ENCODE results near the gene CACNG6. TPM values are rescaled to one million over a fixed set of nuclear protein-coding genes. Genes with fewer than 3 reads are reported as not detected.

Gene CACNG6
- total and polyA plus RNA-seq, 2 experiments from 2014 or later = not detected

GRCh38 chr19:54042989-54043388 is 51.6 kb downstream of the CACNG6 start:
- in situ Hi-C loops (cut with MboI) = no loop called here
- Histone ChIP-seq H3K36me3 (ENCODE audit: low read depth) (no peaks in the 10 kb centered on the region), H3K9me2 (ENCODE audit: insufficient read depth) (no peaks in the 10 kb centered on the region), H3K9me3 (ENCODE audit: low read depth) (no peaks in the 10 kb centered on the region), H3K4me3 (no peak overlapping the region), H2AFZ (no peak overlapping the region), H3K27me3 (replicated peaks; ENCODE audit: insufficient read depth) (peaks cover 23% of the 10 kb centered on the region), H3K4me1 (ENCODE audit: insufficient read depth) (no peaks in the 10 kb centered on the region), H3K79me2 (ENCODE audit: insufficient read depth) (no peaks in the 10 kb centered on the region), H3K27ac (no peak overlapping the region), H3F3A (ENCODE audit: insufficient read depth) (no peaks in the 10 kb centered on the region), H3K4me2 (ENCODE audit: unreplicated experiment) (no peak overlapping the region), H3K9ac (no peak overlapping the region), H4K20me1 (ENCODE audit: insufficient read depth) (no peaks in the 10 kb centered on the region)
- 81 to 82% methylated on average over 3 of the region's 3 CpGs for WGBS, 2 experiments (ENCODE audit: low coverage in 1 of 2, low lambda C conversion rate in 2 of 2, missing lambda C conversion rate in 2 of 2)
- no peak for DNase-seq
- no peak for TF ChIP-seq EZH2 (IDR thresholded peaks at IDR 0.05; ENCODE audit: insufficient read depth, poor library complexity, severe bottlenecking)
- no peak for TF ChIP-seq EZH2phosphoT487 (IDR thresholded peaks at IDR 0.05; ENCODE audit: insufficient read depth, low read depth)

GRCh38 chr19:54045771-54046170 is 54.3 kb downstream of the CACNG6 start:
- DNase-seq = no peak
- Histone ChIP-seq H3K4me1 (ENCODE audit: insufficient read depth) (no peaks in the 10 kb centered on the region), H3K9ac (no peak overlapping the region), H3F3A (ENCODE audit: insufficient read depth) (no peaks in the 10 kb centered on the region), H3K27me3 (replicated peaks; ENCODE audit: insufficient read depth) (peaks cover 26% of the 10 kb centered on the region), H2AFZ (no peak overlapping the region), H3K4me2 (ENCODE audit: unreplicated experiment) (no peak overlapping the region), H3K9me2 (ENCODE audit: insufficient read depth) (no peaks in the 10 kb centered on the region), H3K36me3 (ENCODE audit: low read depth) (no peaks in the 10 kb centered on the region), H3K27ac (no peak overlapping the region), H4K20me1 (ENCODE audit: insufficient read depth) (no peaks in the 10 kb centered on the region), H3K9me3 (ENCODE audit: low read depth) (no peaks in the 10 kb centered on the region), H3K4me3 (no peak overlapping the region), H3K79me2 (ENCODE audit: insufficient read depth) (no peaks in the 10 kb centered on the region)
- WGBS, 2 experiments (ENCODE audit: low coverage in 1 of 2, low lambda C conversion rate in 2 of 2, missing lambda C conversion rate in 2 of 2) = 22 to 27% methylated on average over 2 of the region's 2 CpGs
- TF ChIP-seq EZH2phosphoT487 (IDR thresholded peaks at IDR 0.05; ENCODE audit: insufficient read depth, low read depth) (no peak), EZH2 (IDR thresholded peaks at IDR 0.05; ENCODE audit: insufficient read depth, poor library complexity, severe bottlenecking) (no peak)
- in situ Hi-C loops (cut with MboI) = no loop called here

- H3F3A ChIP-seq (ENCODE audit: insufficient read depth) = no peaks in the 10 kb centered on the region
- H2AFZ ChIP-seq = no peak overlapping the region
- no peaks in the 10 kb centered on the region for H3K79me2 ChIP-seq (ENCODE audit: insufficient read depth)
- no peaks in the 10 kb centered on the region for H3K9me3 ChIP-seq (ENCODE audit: low read depth)
- no peaks in the 10 kb centered on the region for H3K9me2 ChIP-seq (ENCODE audit: insufficient read depth)
- H3K4me1 ChIP-seq (ENCODE audit: insufficient read depth) = no peaks in the 10 kb centered on the region
- no peak overlapping the region for H3K27ac ChIP-seq
- H3K9ac ChIP-seq = no peak overlapping the region
- H3K4me2 ChIP-seq (ENCODE audit: unreplicated experiment) = no peak overlapping the region
- 55 to 58% methylated on average over 4 of the region's 4 CpGs for WGBS, 2 experiments (ENCODE audit: low coverage in 1 of 2, low lambda C conversion rate in 2 of 2, missing lambda C conversion rate in 2 of 2)
- no peaks in the 10 kb centered on the region for H4K20me1 ChIP-seq (ENCODE audit: insufficient read depth)
- H3K36me3 ChIP-seq (ENCODE audit: low read depth) = no peaks in the 10 kb centered on the region
- H3K4me3 ChIP-seq = no peak overlapping the region
- in situ Hi-C loops (cut with MboI) = no loop called here
- H3K27me3 ChIP-seq (replicated peaks; ENCODE audit: insufficient read depth) = peaks cover 26% of the 10 kb centered on the region
- TF ChIP-seq EZH2phosphoT487 (IDR thresholded peaks at IDR 0.05; ENCODE audit: insufficient read depth, low read depth) (no peak), EZH2 (IDR thresholded peaks at IDR 0.05; ENCODE audit: insufficient read depth, poor library complexity, severe bottlenecking) (no peak)
- no peak for DNase-seq
These were observed 56.2 kb downstream of the CACNG6 start for GRCh38 chr19:54047616-54048015.

MicroRNAs within 50 kb of the gene (microRNA counts, 767-probe panel; counts per million panel counts)
- 447 counts per million, percentile 86 among the panel's probes with 10 or more counts for microRNA hsa-miR-935

Small RNAs within 50 kb of the gene (small RNA-seq; reads per million reads assigned to genes)
- not detected for gene AC012314.20 (ENCODE audit: low read depth, low replicate concordance)

Other genes with a start within 250 kb of the CACNG6 start
- not detected in 2 replicates for gene NLRP12, start 167.3 kb upstream of the CACNG6 start, total RNA-seq (2014; rRNA removed; shearing (Covaris generic))
- not detected in 2 replicates for gene NLRP12, start 167.3 kb upstream of the CACNG6 start, polyA plus RNA-seq (2016; fragmentation: Nextera tagmentation; extraction: Ambion mirVana)
- 74.8 and 85.9 TPM in 2 replicates for gene MYADM, start 123.8 kb upstream of the CACNG6 start, total RNA-seq (2014; rRNA removed; shearing (Covaris generic))
- 222 and 226 TPM in 2 replicates for gene MYADM, start 123.8 kb upstream of the CACNG6 start, polyA plus RNA-seq (2016; fragmentation: Nextera tagmentation; extraction: Ambion mirVana)
- not detected in 2 replicates for gene PRKCG, start 109.4 kb upstream of the CACNG6 start, total RNA-seq (2014; rRNA removed; shearing (Covaris generic))
- not detected in 2 replicates for gene PRKCG, start 109.4 kb upstream of the CACNG6 start, polyA plus RNA-seq (2016; fragmentation: Nextera tagmentation; extraction: Ambion mirVana)
- not detected in 2 replicates for gene CACNG7, start 82.4 kb upstream of the CACNG6 start, total RNA-seq (2014; rRNA removed; shearing (Covaris generic))
- gene CACNG7, start 82.4 kb upstream of the CACNG6 start, polyA plus RNA-seq (2016; fragmentation: Nextera tagmentation; extraction: Ambion mirVana) = not detected in 2 replicates
- gene CACNG8, start 28.7 kb upstream of the CACNG6 start, total RNA-seq (2014; rRNA removed; shearing (Covaris generic)) = 0.11 TPM in 1 of 2 replicates, not detected in the other
- not detected in 2 replicates for gene CACNG8, start 28.7 kb upstream of the CACNG6 start, polyA plus RNA-seq (2016; fragmentation: Nextera tagmentation; extraction: Ambion mirVana)
- not detected in 2 replicates for gene VSTM1, start 72.3 kb downstream of the CACNG6 start, total RNA-seq (2014; rRNA removed; shearing (Covaris generic))
- gene VSTM1, start 72.3 kb downstream of the CACNG6 start, polyA plus RNA-seq (2016; fragmentation: Nextera tagmentation; extraction: Ambion mirVana) = not detected in 2 replicates
- gene TARM1, start 89.7 kb downstream of the CACNG6 start, total RNA-seq (2014; rRNA removed; shearing (Covaris generic)) = not detected in 2 replicates
- not detected in 2 replicates for gene TARM1, start 89.7 kb downstream of the CACNG6 start, polyA plus RNA-seq (2016; fragmentation: Nextera tagmentation; extraction: Ambion mirVana)
- 0.54 TPM in 1 of 2 replicates, not detected in the other for gene OSCAR, start 109.2 kb downstream of the CACNG6 start, total RNA-seq (2014; rRNA removed; shearing (Covaris generic))
- 2.2 and 2.9 TPM in 2 replicates for gene OSCAR, start 109.2 kb downstream of the CACNG6 start, polyA plus RNA-seq (2016; fragmentation: Nextera tagmentation; extraction: Ambion mirVana)
- gene NDUFA3, start 111.2 kb downstream of the CACNG6 start, total RNA-seq (2014; rRNA removed; shearing (Covaris generic)) = 15.1 TPM in 1 of 2 replicates, not detected in the other
- 198 and 210 TPM in 2 replicates for gene NDUFA3, start 111.2 kb downstream of the CACNG6 start, polyA plus RNA-seq (2016; fragmentation: Nextera tagmentation; extraction: Ambion mirVana)
- 11.5 and 23.8 TPM in 2 replicates for gene TFPT, start 124.0 kb downstream of the CACNG6 start, total RNA-seq (2014; rRNA removed; shearing (Covaris generic))
- gene TFPT, start 124.0 kb downstream of the CACNG6 start, polyA plus RNA-seq (2016; fragmentation: Nextera tagmentation; extraction: Ambion mirVana) = 29.6 and 30.0 TPM in 2 replicates
- gene PRPF31, start 124.1 kb downstream of the CACNG6 start, total RNA-seq (2014; rRNA removed; shearing (Covaris generic)) = 38.4 and 43.9 TPM in 2 replicates
- gene PRPF31, start 124.1 kb downstream of the CACNG6 start, polyA plus RNA-seq (2016; fragmentation: Nextera tagmentation; extraction: Ambion mirVana) = 78.6 and 81.8 TPM in 2 replicates
- 8.9 and 12.6 TPM in 2 replicates for gene CNOT3, start 146.1 kb downstream of the CACNG6 start, total RNA-seq (2014; rRNA removed; shearing (Covaris generic))
- gene CNOT3, start 146.1 kb downstream of the CACNG6 start, polyA plus RNA-seq (2016; fragmentation: Nextera tagmentation; extraction: Ambion mirVana) = 16.6 and 19.4 TPM in 2 replicates
- 6.6 and 6.9 TPM in 2 replicates for gene LENG1, start 168.1 kb downstream of the CACNG6 start, total RNA-seq (2014; rRNA removed; shearing (Covaris generic))
- gene LENG1, start 168.1 kb downstream of the CACNG6 start, polyA plus RNA-seq (2016; fragmentation: Nextera tagmentation; extraction: Ambion mirVana) = 10.2 and 10.9 TPM in 2 replicates
- not detected in 2 replicates for gene TMC4, start 181.5 kb downstream of the CACNG6 start, total RNA-seq (2014; rRNA removed; shearing (Covaris generic))
- 0.18 TPM in 1 of 2 replicates, not detected in the other for gene TMC4, start 181.5 kb downstream of the CACNG6 start, polyA plus RNA-seq (2016; fragmentation: Nextera tagmentation; extraction: Ambion mirVana)
- gene MBOAT7, start 197.9 kb downstream of the CACNG6 start, total RNA-seq (2014; rRNA removed; shearing (Covaris generic)) = 109 and 157 TPM in 2 replicates
- gene MBOAT7, start 197.9 kb downstream of the CACNG6 start, polyA plus RNA-seq (2016; fragmentation: Nextera tagmentation; extraction: Ambion mirVana) = 133 and 144 TPM in 2 replicates
- 102 and 105 TPM in 2 replicates for gene TSEN34, start 199.7 kb downstream of the CACNG6 start, total RNA-seq (2014; rRNA removed; shearing (Covaris generic))
- gene TSEN34, start 199.7 kb downstream of the CACNG6 start, polyA plus RNA-seq (2016; fragmentation: Nextera tagmentation; extraction: Ambion mirVana) = 90.0 TPM in 2 replicates
- 1,319 and 1,498 TPM in 2 replicates for gene RPS9, start 209.2 kb downstream of the CACNG6 start, total RNA-seq (2014; rRNA removed; shearing (Covaris generic))
- gene RPS9, start 209.2 kb downstream of the CACNG6 start, polyA plus RNA-seq (2016; fragmentation: Nextera tagmentation; extraction: Ambion mirVana) = 395 and 404 TPM in 2 replicates
- not detected in 2 replicates for gene LILRB3, start 231.4 kb downstream of the CACNG6 start, total RNA-seq (2014; rRNA removed; shearing (Covaris generic))
- gene LILRB3, start 231.4 kb downstream of the CACNG6 start, polyA plus RNA-seq (2016; fragmentation: Nextera tagmentation; extraction: Ambion mirVana) = 0.13 and 0.53 TPM in 2 replicates